ENCODE data around the gene CNRIP1. TPM values are rescaled to one million over a fixed set of nuclear protein-coding genes. Genes with fewer than 3 reads are reported as not detected.
A peak's percentile ranks its signal among the peaks of the same experiment; 100 is the strongest.

Gene CNRIP1
- total and polyA plus RNA-seq, 8 donors = 16.9 to 50.8 (median 46.0) TPM

- DNase-seq (no peak), ATAC-seq (no peak)
- Histone ChIP-seq H3K36me3 (no peaks in the 10 kb centered on the region), H3K9me3 (no peaks in the 10 kb centered on the region), H3K27ac (no peak overlapping the region), H3K27me3 (no peaks in the 10 kb centered on the region), H3K4me3 (no peak overlapping the region), H3K4me1 (no peaks in the 10 kb centered on the region)
- intact Hi-C loops (cut with DNase I) = loop anchor here in 1 of 2 donors (10.0 kb wide), 1 partner anchor 49 kb away; no protein-coding TSS in a partner anchor
- no peak for TF ChIP-seq CTCF (IDR thresholded peaks at IDR 0.05)
Observed at GRCh38 chr2:68333931-68334330, 14.2 kb upstream of the CNRIP1 start.

DNA sequence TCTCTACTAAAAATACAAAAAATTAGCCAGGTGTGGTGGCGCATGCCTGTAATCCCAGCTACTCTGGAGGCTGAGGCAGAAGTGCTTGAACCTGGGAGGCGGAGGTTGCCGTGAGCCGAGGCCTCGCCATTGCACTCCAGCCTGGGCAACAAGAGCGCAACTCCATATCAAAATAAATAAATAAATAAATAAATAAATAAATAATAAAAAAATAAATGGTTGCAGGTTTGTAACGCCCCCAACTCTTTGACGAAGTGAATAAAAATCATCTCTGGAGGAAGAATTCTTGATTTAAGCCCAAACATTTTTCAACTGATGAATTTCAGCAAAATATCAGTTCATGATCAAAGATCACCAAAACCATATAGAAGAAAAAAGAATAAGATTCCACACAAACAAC lies 13.3 kb upstream of the CNRIP1 start:
- Histone ChIP-seq H3K27ac (no peak overlapping the region), H3K9me3 (no peaks in the 10 kb centered on the region), H3K27me3 (no peaks in the 10 kb centered on the region), H3K36me3 (no peaks in the 10 kb centered on the region), H3K4me1 (no peaks in the 10 kb centered on the region), H3K4me3 (no peak overlapping the region)
- DNase-seq (no peak), ATAC-seq (no peak)
- intact Hi-C loops (cut with DNase I) = loop anchor here in 1 of 2 donors (10.0 kb wide), 1 partner anchor 48 kb away; no protein-coding TSS in a partner anchor
- no peak for TF ChIP-seq CTCF (IDR thresholded peaks at IDR 0.05)

- intact Hi-C loops (cut with DNase I) = loop anchor here in 1 of 2 donors (10.0 kb wide), 1 partner anchor 46 kb away; no protein-coding TSS in a partner anchor
- ATAC-seq = peak; percentile 37
Observed at GRCh38 chr2:68330691-68331090, 10.9 kb upstream of the CNRIP1 start.

GRCh38 chr2:68328901-68329300 lies 9.2 kb upstream of the CNRIP1 start:
- Histone ChIP-seq H3K27me3 (peaks cover 0 to 7% of the 10 kb centered on the region in 2 donors), H3K4me3 (no peak overlapping the region), H3K36me3 (no peaks in the 10 kb centered on the region), H3K9me3 (no peaks in the 10 kb centered on the region), H3K27ac (no peak overlapping the region), H3K4me1 (no peaks in the 10 kb centered on the region)
- DNase-seq (no peak), ATAC-seq (no peak)
- TF ChIP-seq CTCF (IDR thresholded peaks at IDR 0.05) = no peak
- intact Hi-C loops (cut with DNase I) = no loop called here

More at GRCh38 chr2:68330691-68331090, 10.9 kb upstream of the CNRIP1 start:
- H3K9me3 ChIP-seq = no peaks in the 10 kb centered on the region
- DNase-seq = no peak
- H3K36me3 ChIP-seq = no peaks in the 10 kb centered on the region
- H3K4me1 ChIP-seq = no peaks in the 10 kb centered on the region
- no peak overlapping the region for H3K4me3 ChIP-seq
- no peak overlapping the region for H3K27ac ChIP-seq
- peaks cover 0 to 7% of the 10 kb centered on the region in 2 donors for H3K27me3 ChIP-seq
- TF ChIP-seq CTCF (IDR thresholded peaks at IDR 0.05) = no peak

- H3K4me3 ChIP-seq = no peak overlapping the region
- peaks cover 0 to 4% of the 10 kb centered on the region in 2 donors for H3K4me1 ChIP-seq
- ATAC-seq = no peak
- no peaks in the 10 kb centered on the region for H3K9me3 ChIP-seq
- peaks cover 0 to 22% of the 10 kb centered on the region in 2 donors for H3K27me3 ChIP-seq
- intact Hi-C loops (cut with DNase I) = no loop called here
- no peak overlapping the region for H3K27ac ChIP-seq
- no peaks in the 10 kb centered on the region for H3K36me3 ChIP-seq
- no peak for TF ChIP-seq CTCF (IDR thresholded peaks at IDR 0.05)
- DNase-seq = no peak
Observed at GRCh38 chr2:68325056-68325455, 5.3 kb upstream of the CNRIP1 start.
